ENCODE results near the gene FBXW4. TPM values are rescaled to one million over a fixed set of nuclear protein-coding genes. Genes with fewer than 3 reads are reported as not detected.

Gene FBXW4
- total RNA-seq, 1 donor from 2014 or later, result 36.0 TPM

DNA sequence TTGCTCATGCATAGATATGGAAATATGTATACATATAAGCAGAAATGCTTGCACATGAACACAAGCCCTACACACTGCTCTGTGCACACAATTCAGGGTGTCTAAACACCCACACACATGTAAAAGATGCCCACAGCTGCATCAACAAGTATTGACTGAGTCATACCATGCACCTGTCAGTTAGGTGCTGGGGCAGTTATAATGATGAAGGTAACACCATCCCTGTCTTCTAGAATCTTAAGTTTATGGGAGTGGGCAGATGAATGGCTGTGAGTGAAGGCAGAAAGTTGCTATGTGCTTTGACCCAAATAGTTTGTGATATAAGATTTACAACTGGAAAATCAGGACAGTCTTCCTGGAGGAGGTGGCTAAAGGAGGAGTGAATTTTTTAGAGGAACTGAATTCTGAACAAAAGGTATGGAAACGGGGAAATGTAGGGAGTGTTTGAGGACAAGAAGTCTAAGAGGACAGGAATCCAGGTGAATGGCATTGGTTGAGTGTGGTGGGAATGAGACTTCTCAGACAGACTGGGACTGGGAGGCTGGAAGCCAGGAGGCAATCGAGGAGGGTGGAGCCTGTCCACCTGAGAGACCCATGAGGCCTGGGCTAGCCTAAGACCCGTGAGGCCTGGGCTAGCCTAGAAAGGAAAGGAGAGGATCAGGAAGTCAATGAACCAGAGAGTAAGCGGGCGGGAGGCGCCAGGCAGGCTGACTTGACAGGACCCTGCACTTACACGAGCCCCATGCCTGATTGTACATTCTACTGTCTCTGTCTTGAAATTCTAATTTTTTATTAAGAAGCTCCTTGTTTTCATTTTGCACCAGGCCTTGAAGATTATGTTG, 127.6 kb downstream of the FBXW4 start:
- no peaks in the 10 kb centered on the region for H3K9me3 Mint-ChIP-seq (ENCODE audit: unreplicated experiment)
- peaks cover 31% of the 10 kb centered on the region for H3K27me3 Mint-ChIP-seq (ENCODE audit: unreplicated experiment)
- H3K27ac Mint-ChIP-seq (ENCODE audit: unreplicated experiment), result no peak overlapping the region
- no peaks in the 10 kb centered on the region for H3K36me3 Mint-ChIP-seq (ENCODE audit: low read depth, unreplicated experiment)
- peak overlapping the region; percentile 33 for H3K4me3 Mint-ChIP-seq (ENCODE audit: unreplicated experiment)
- TF ChIP-seq, protein P1, sequence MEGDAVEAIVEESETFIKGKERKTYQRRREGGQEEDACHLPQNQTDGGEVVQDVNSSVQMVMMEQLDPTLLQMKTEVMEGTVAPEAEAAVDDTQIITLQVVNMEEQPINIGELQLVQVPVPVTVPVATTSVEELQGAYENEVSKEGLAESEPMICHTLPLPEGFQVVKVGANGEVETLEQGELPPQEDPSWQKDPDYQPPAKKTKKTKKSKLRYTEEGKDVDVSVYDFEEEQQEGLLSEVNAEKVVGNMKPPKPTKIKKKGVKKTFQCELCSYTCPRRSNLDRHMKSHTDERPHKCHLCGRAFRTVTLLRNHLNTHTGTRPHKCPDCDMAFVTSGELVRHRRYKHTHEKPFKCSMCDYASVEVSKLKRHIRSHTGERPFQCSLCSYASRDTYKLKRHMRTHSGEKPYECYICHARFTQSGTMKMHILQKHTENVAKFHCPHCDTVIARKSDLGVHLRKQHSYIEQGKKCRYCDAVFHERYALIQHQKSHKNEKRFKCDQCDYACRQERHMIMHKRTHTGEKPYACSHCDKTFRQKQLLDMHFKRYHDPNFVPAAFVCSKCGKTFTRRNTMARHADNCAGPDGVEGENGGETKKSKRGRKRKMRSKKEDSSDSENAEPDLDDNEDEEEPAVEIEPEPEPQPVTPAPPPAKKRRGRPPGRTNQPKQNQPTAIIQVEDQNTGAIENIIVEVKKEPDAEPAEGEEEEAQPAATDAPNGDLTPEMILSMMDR (IDR thresholded peaks at IDR 0.05; ENCODE audit: unreplicated experiment), result no peak
- no peak for DNase-seq (ENCODE audit: low spot score)
- H3K4me1 Mint-ChIP-seq (ENCODE audit: unreplicated experiment), result peaks cover 2% of the 10 kb centered on the region

DNA sequence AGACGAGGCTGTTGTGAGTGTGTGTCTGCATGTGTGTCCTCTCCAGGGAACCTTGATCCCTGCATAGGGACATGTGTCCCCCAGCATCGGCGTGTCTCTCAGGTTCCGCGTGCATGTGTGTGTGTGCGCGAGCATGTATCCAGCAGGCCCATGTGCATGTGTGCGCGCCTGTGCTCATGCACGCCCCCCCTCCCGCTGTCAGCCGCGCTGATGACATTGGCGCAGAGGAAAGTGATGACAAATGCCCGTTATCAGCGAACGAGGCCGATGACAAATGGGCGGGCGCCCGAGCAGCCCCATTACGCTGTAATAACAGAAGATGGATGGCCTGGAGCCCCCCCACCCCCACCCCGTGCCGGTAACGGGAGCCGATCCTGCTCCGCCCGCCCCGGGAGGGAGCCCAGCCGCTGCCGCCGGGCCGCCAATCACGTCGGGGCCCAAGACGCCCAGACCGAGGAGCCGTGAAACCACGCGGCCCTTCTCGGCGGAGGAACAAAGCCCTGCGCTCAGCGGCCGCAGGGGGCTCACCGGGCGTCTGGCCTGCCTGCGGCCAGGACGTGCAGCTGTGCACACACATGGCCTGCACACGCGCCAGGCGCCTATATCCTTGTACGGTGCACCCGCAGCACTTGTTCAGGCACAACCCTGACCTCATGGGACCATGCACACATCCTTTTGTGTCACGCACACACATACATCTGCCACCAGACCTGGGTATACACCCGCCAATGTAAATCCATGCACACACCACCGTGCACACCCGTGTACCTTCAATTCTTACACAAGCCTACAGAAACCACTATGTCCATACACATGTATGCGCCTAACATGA, 128.4 kb downstream of the FBXW4 start:
- TF ChIP-seq, protein P1 (IDR thresholded peaks at IDR 0.05; ENCODE audit: unreplicated experiment), result no peak
- Mint-ChIP-seq H3K4me1 (ENCODE audit: unreplicated experiment) (peaks cover 2% of the 10 kb centered on the region), H3K36me3 (ENCODE audit: low read depth, unreplicated experiment) (no peaks in the 10 kb centered on the region), H3K27ac (ENCODE audit: unreplicated experiment) (no peak overlapping the region), H3K9me3 (ENCODE audit: unreplicated experiment) (no peaks in the 10 kb centered on the region), H3K27me3 (ENCODE audit: unreplicated experiment) (peaks cover 31% of the 10 kb centered on the region), H3K4me3 (ENCODE audit: unreplicated experiment) (peak overlapping the region; percentile 33)
- peak; percentile 49 for DNase-seq (ENCODE audit: low spot score)

DNA sequence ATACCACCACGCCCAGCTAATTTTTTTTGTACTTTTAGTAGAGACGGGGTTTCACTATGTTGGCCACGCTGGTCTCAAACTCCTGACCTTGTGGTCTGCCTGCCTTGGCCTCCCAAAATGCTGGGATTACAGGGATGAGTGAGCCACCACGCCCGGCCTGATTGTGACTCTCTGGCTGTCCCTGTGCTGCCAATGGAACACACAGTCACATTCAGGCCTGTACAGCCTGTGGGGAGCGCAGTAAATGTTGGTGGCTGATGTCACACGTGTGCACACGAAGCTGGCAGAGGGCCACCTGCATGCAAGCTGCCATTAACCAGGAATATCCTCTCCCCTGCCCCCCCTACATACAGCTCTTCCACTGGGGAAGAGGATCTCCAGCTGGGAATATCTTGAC, 129.0 kb downstream of the FBXW4 start:
- H3K36me3 Mint-ChIP-seq (ENCODE audit: low read depth, unreplicated experiment), result no peaks in the 10 kb centered on the region
- DNase-seq (ENCODE audit: low spot score), result no peak
- TF ChIP-seq, protein P1 (IDR thresholded peaks at IDR 0.05; ENCODE audit: unreplicated experiment), result no peak
- peaks cover 27% of the 10 kb centered on the region for H3K27me3 Mint-ChIP-seq (ENCODE audit: unreplicated experiment)
- H3K27ac Mint-ChIP-seq (ENCODE audit: unreplicated experiment), result no peak overlapping the region
- peaks cover 2% of the 10 kb centered on the region for H3K4me1 Mint-ChIP-seq (ENCODE audit: unreplicated experiment)
- H3K4me3 Mint-ChIP-seq (ENCODE audit: unreplicated experiment), result no peak overlapping the region
- no peaks in the 10 kb centered on the region for H3K9me3 Mint-ChIP-seq (ENCODE audit: unreplicated experiment)

DNA sequence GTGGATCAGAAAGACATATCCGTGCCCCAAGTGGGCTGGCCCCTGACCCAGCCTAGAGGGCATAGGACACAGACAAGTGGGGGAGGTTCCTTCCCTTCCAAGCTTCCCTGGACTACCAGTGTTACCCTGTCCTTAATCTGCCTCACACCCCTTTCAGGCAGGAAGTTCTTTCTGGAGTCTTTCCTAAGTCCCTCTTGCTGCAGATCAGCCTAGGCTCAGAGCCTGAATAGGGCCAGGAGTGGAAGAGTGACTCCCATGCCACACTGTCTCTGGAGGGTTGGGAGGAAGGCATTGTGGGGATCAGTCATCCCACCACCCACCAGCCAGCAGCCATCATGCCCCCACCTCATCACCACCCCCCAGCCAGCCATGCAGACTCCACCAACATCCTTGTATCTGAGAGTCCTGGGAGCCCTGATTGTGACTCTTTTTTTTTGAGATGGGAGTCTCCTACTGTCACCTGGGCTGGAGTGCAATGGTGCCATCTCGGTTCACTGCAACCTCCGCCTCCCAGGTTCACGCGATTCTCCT, 129.5 kb downstream of the FBXW4 start:
- peaks cover 2% of the 10 kb centered on the region for H3K4me1 Mint-ChIP-seq (ENCODE audit: unreplicated experiment)
- H3K36me3 Mint-ChIP-seq (ENCODE audit: low read depth, unreplicated experiment), result no peaks in the 10 kb centered on the region
- peaks cover 26% of the 10 kb centered on the region for H3K27me3 Mint-ChIP-seq (ENCODE audit: unreplicated experiment)
- H3K27ac Mint-ChIP-seq (ENCODE audit: unreplicated experiment), result no peak overlapping the region
- no peak for DNase-seq (ENCODE audit: low spot score)
- H3K9me3 Mint-ChIP-seq (ENCODE audit: unreplicated experiment), result no peaks in the 10 kb centered on the region
- TF ChIP-seq, protein P1 (IDR thresholded peaks at IDR 0.05; ENCODE audit: unreplicated experiment), result no peak
- peak overlapping the region; percentile 25 for H3K4me3 Mint-ChIP-seq (ENCODE audit: unreplicated experiment)

All from endothelial cell (in vitro differentiated cells).